GM19193 (cell line): ENCODE data around the gene TEX11.

ENCODE experiments used
- POLR2A ChIP-seq: IDR thresholded peaks from 4 replicates; pipeline ENCODE4 v1.6.1; 2011; ENCODE audit not compliant: insufficient read depth, insufficient read length; ENCODE audit errors: extremely low read depth

The TEX11 gene

GRCh38 chrX:70605352-70605751, 303.2 kb downstream of the TEX11 start:
- TF ChIP-seq POLR2A: no peak

GRCh38 chrX:70592091-70592490, 316.4 kb downstream of the TEX11 start:
- no peak for TF ChIP-seq POLR2A

GRCh38 chrX:70577442-70577841, 331.1 kb downstream of the TEX11 start:
- TF ChIP-seq POLR2A: no peak

GRCh38 chrX:70554948-70555347, 353.6 kb downstream of the TEX11 start:
- TF ChIP-seq POLR2A: no peak

- TF ChIP-seq POLR2A: no peak
These were observed 354.0 kb downstream of the TEX11 start for GRCh38 chrX:70554523-70554922.

GRCh38 chrX:70554081-70554480, 354.4 kb downstream of the TEX11 start:
- no peak for TF ChIP-seq POLR2A

- TF ChIP-seq POLR2A: no peak
These were observed 355.0 kb downstream of the TEX11 start for GRCh38 chrX:70553516-70553915.

GRCh38 chrX:70552130-70552704, 356.3 kb downstream of the TEX11 start:
- no peak for TF ChIP-seq POLR2A

GRCh38 chrX:70549429-70549828, 359.1 kb downstream of the TEX11 start:
- no peak for TF ChIP-seq POLR2A

- TF ChIP-seq POLR2A: no peak
These were observed 373.3 kb downstream of the TEX11 start for GRCh38 chrX:70535198-70535597.

- no peak for TF ChIP-seq POLR2A
These were observed 380.7 kb downstream of the TEX11 start for GRCh38 chrX:70527610-70528345.

GRCh38 chrX:70527053-70527452, 381.5 kb downstream of the TEX11 start:
- TF ChIP-seq POLR2A: no peak

GRCh38 chrX:70525733-70526132, 382.8 kb downstream of the TEX11 start:
- no peak for TF ChIP-seq POLR2A

GRCh38 chrX:70509078-70509477, 399.4 kb downstream of the TEX11 start:
- TF ChIP-seq POLR2A: no peak

- TF ChIP-seq POLR2A: no peak
These were observed 400.1 kb downstream of the TEX11 start for GRCh38 chrX:70508296-70508911.

GRCh38 chrX:70505451-70505841, 403.1 kb downstream of the TEX11 start:
- no peak for TF ChIP-seq POLR2A
